ENCODE data around the gene ITGB8.

DNA sequence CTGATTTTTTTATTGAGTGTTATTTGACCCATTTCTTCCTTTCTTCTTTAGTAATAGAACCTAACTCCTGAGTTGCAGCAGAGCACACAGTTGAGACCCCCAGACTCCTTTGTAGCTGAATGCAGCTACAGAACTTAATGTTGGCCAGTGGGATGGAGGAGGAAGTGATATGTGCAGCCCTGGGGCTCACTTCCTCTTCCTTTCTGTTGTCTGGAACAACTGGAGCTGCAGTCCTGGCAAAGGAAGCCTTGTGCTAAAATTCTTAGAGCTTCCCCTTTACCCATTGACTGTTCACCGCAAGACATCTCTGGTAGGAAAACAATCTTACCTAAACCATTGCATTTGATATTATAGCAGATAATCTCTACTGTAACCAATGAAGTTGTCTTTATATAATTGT lies 86.6 kb downstream of the ITGB8 start:
- TF ChIP-seq, protein P1, sequence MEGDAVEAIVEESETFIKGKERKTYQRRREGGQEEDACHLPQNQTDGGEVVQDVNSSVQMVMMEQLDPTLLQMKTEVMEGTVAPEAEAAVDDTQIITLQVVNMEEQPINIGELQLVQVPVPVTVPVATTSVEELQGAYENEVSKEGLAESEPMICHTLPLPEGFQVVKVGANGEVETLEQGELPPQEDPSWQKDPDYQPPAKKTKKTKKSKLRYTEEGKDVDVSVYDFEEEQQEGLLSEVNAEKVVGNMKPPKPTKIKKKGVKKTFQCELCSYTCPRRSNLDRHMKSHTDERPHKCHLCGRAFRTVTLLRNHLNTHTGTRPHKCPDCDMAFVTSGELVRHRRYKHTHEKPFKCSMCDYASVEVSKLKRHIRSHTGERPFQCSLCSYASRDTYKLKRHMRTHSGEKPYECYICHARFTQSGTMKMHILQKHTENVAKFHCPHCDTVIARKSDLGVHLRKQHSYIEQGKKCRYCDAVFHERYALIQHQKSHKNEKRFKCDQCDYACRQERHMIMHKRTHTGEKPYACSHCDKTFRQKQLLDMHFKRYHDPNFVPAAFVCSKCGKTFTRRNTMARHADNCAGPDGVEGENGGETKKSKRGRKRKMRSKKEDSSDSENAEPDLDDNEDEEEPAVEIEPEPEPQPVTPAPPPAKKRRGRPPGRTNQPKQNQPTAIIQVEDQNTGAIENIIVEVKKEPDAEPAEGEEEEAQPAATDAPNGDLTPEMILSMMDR (conservative IDR thresholded peaks at IDR 0.05; ENCODE audit: low read depth, low read length): no peak
- TF ChIP-seq, protein P2, sequence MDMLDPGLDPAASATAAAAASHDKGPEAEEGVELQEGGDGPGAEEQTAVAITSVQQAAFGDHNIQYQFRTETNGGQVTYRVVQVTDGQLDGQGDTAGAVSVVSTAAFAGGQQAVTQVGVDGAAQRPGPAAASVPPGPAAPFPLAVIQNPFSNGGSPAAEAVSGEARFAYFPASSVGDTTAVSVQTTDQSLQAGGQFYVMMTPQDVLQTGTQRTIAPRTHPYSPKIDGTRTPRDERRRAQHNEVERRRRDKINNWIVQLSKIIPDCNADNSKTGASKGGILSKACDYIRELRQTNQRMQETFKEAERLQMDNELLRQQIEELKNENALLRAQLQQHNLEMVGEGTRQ (IDR thresholded peaks at IDR 0.05; ENCODE audit: low read depth, low read length): no peak
- TF ChIP-seq NFE2L2 (IDR thresholded peaks at IDR 0.05; ENCODE audit: low read depth, low read length): no peak
- TF ChIP-seq MAFK (IDR thresholded peaks at IDR 0.05; ENCODE audit: low read depth, low read length): no peak
- no peak for TF ChIP-seq POLR2A (IDR thresholded peaks at IDR 0.05; ENCODE audit: low read depth, low read length)

Measured in IMR-90 (cell line).